GM12878 (cell line): ENCODE results near the gene GABBR2.

Experiments
- CTCF ChIP-seq, 3 experiments: IDR thresholded peaks in 2 of 3; conservative IDR thresholded peaks in 1 of 3; 2 replicates each; pipeline ENCODE4 v1.5.1; 2011; ENCODE audit warnings: low read depth in 3 of 3, low read length in 3 of 3, mild to moderate bottlenecking in 3 of 3, control low read depth in 2 of 3, moderate library complexity in 2 of 3, inconsistent platforms in 1 of 3, mixed read lengths in 1 of 3; ENCODE audit not compliant: control insufficient read depth in 2 of 3, insufficient read depth in 1 of 3; ENCODE audit errors: extremely low read depth in 1 of 3
- ELK1 ChIP-seq: IDR thresholded peaks from 2 replicates; pipeline ENCODE4 v1.6.1; 2012; ENCODE audit warnings: low read depth, low read length, improper control_type of control experiment
- HDGF ChIP-seq: fragments of 450-650 bp; IDR thresholded peaks from 2 replicates; pipeline ENCODE4 v1.6.1; 2016; ENCODE audit warnings: antibody characterized with exemption
- JUND ChIP-seq: IDR thresholded peaks from 2 replicates; pipeline ENCODE4 v1.6.1; 2012; ENCODE audit warnings: low read depth, mild to moderate bottlenecking, low read length, improper control_type of control experiment, moderate library complexity
- MYC ChIP-seq: IDR thresholded peaks from 2 replicates; pipeline ENCODE4 v1.6.1; 2011; ENCODE audit warnings: mild to moderate bottlenecking, low read length, moderate library complexity, inconsistent platforms; ENCODE audit not compliant: insufficient read depth, insufficient replicate concordance, insufficient read length, severe bottlenecking
- REST ChIP-seq: IDR thresholded peaks from 2 replicates; pipeline ENCODE4 v1.6.1; 2012; ENCODE audit warnings: mild to moderate bottlenecking, low read depth, low read length
- RFX5 ChIP-seq: IDR thresholded peaks from 2 replicates; pipeline ENCODE4 v1.6.1; 2011; ENCODE audit warnings: low read depth, low read length, improper control_type of control experiment

- no peak for TF ChIP-seq JUND
- TF ChIP-seq HDGF = no peak
- TF ChIP-seq RFX5 = no peak
- no peak for TF ChIP-seq ELK1
- TF ChIP-seq MYC = no peak
- TF ChIP-seq CTCF (IDR thresholded peaks at IDR 0.05 in 2 of 3, conservative IDR thresholded peaks at IDR 0.05 in 1 of 3; ENCODE audit: control insufficient read depth in 2 of 3, extremely low read depth in 1 of 3, insufficient read depth in 1 of 3, low read depth in 3 of 3, low read length in 3 of 3) = no peak
- TF ChIP-seq REST = no peak
Observed at GRCh38 chr9:98491828-98492227, 216.9 kb downstream of the GABBR2 start.
